ENCODE results near the gene LRBA.

DNA sequence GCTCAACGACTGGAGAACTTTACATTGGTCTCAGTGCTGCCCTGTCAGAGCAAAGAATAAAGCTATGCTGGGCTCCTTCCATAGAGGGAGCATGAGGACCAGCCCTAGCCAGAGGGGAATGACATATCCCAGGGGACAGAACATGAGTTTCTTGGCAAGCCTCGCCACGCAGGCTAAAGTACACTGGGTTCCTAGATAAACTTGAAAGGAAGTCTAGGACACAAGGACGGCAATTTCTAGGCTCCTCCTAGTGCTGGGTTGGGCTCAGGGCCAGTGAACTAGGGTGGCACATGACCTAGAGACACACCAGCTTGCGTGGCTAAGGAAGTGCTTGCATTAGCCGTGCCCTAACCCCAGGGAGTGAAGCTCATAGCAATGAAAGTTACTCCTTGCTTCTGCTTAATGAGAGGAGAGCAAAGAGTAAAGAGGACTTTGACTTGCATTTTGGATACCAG is 292.1 kb downstream of the LRBA start:
- TF ChIP-seq, protein P1, sequence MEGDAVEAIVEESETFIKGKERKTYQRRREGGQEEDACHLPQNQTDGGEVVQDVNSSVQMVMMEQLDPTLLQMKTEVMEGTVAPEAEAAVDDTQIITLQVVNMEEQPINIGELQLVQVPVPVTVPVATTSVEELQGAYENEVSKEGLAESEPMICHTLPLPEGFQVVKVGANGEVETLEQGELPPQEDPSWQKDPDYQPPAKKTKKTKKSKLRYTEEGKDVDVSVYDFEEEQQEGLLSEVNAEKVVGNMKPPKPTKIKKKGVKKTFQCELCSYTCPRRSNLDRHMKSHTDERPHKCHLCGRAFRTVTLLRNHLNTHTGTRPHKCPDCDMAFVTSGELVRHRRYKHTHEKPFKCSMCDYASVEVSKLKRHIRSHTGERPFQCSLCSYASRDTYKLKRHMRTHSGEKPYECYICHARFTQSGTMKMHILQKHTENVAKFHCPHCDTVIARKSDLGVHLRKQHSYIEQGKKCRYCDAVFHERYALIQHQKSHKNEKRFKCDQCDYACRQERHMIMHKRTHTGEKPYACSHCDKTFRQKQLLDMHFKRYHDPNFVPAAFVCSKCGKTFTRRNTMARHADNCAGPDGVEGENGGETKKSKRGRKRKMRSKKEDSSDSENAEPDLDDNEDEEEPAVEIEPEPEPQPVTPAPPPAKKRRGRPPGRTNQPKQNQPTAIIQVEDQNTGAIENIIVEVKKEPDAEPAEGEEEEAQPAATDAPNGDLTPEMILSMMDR (IDR thresholded peaks at IDR 0.05): no peak
- no peak for TF ChIP-seq POLR2A (IDR thresholded peaks at IDR 0.05)

Data from breast epithelium (tissue), 3 donors.